NCI-H2196 (cell line): ENCODE results near the gene ADGRL3.

Experiments
- DNase-seq: peaks from one replicate; lab custom pipeline; 2025; ENCODE audit not compliant: unreplicated experiment; lab: John Stamatoyannopoulos, UW

The ADGRL3 gene

GRCh38 chr4:61853041-61853440 lies 652.9 kb downstream of the ADGRL3 start:
- no peak for DNase-seq

- no peak for DNase-seq
These were observed 660.2 kb downstream of the ADGRL3 start for GRCh38 chr4:61860376-61860775.

- no peak for DNase-seq
These were observed 664.2 kb downstream of the ADGRL3 start for GRCh38 chr4:61864286-61864685.

GRCh38 chr4:61866378-61867030 lies 666.4 kb downstream of the ADGRL3 start:
- no peak for DNase-seq

GRCh38 chr4:61872983-61873382 lies 672.9 kb downstream of the ADGRL3 start:
- no peak for DNase-seq

GRCh38 chr4:61877266-61877665 lies 677.1 kb downstream of the ADGRL3 start:
- no peak for DNase-seq

- DNase-seq: no peak
These were observed 677.8 kb downstream of the ADGRL3 start for GRCh38 chr4:61877893-61878292.

- no peak for DNase-seq
These were observed 682.3 kb downstream of the ADGRL3 start for GRCh38 chr4:61882381-61882780.

GRCh38 chr4:61886131-61886530 lies 686.0 kb downstream of the ADGRL3 start:
- DNase-seq: no peak

- no peak for DNase-seq
These were observed 689.0 kb downstream of the ADGRL3 start for GRCh38 chr4:61889117-61889516.

- DNase-seq: no peak
These were observed 690.2 kb downstream of the ADGRL3 start for GRCh38 chr4:61890321-61890720.

GRCh38 chr4:61891953-61892352 lies 691.8 kb downstream of the ADGRL3 start:
- no peak for DNase-seq

GRCh38 chr4:61896634-61897033 lies 696.5 kb downstream of the ADGRL3 start:
- no peak for DNase-seq

GRCh38 chr4:61909031-61909430 lies 708.9 kb downstream of the ADGRL3 start:
- no peak for DNase-seq

- DNase-seq: no peak
These were observed 711.2 kb downstream of the ADGRL3 start for GRCh38 chr4:61911313-61911756.

GRCh38 chr4:61913619-61914018 lies 713.5 kb downstream of the ADGRL3 start:
- no peak for DNase-seq

GRCh38 chr4:61915501-61915900 lies 715.4 kb downstream of the ADGRL3 start:
- no peak for DNase-seq

- no peak for DNase-seq
These were observed 718.4 kb downstream of the ADGRL3 start for GRCh38 chr4:61918507-61918906.

- DNase-seq: no peak
These were observed 718.9 kb downstream of the ADGRL3 start for GRCh38 chr4:61918987-61919386.

GRCh38 chr4:61919561-61919960 lies 719.4 kb downstream of the ADGRL3 start:
- DNase-seq: no peak

- DNase-seq: no peak
These were observed 721.8 kb downstream of the ADGRL3 start for GRCh38 chr4:61921920-61922319.

GRCh38 chr4:61922766-61923165 lies 722.6 kb downstream of the ADGRL3 start:
- DNase-seq: no peak

- DNase-seq: no peak
These were observed 723.1 kb downstream of the ADGRL3 start for GRCh38 chr4:61923179-61923578.
